ENCODE results near the gene DYRK1B. TPM values are rescaled to one million over a fixed set of nuclear protein-coding genes. Genes with fewer than 3 reads are reported as not detected.

Gene DYRK1B
- total RNA-seq, 1 donor from 2014 or later: 31.4 TPM

- no peak overlapping the region for H3K4me3 Mint-ChIP-seq (ENCODE audit: unreplicated experiment)
These were observed 7.5 kb downstream of the DYRK1B start for GRCh38 chr19:39826311-39826945.

GRCh38 chr19:39825531-39826076 is 8.4 kb downstream of the DYRK1B start:
- Histone ChIP-seq H3K9ac (ENCODE audit: low read length) (no peak overlapping the region), H3K4me2 (ENCODE audit: low read length) (no peak overlapping the region), H3K36me3 (ENCODE audit: insufficient read depth, low read length) (peaks cover 11% of the 10 kb centered on the region), H3K4me3 (ENCODE audit: insufficient read depth, low read depth, low read length) (no peak overlapping the region), H3K4me1 (ENCODE audit: insufficient read depth, low read length) (peaks cover 5% of the 10 kb centered on the region), H4K20me1 (ENCODE audit: insufficient read depth, low read length) (no peaks in the 10 kb centered on the region), H3K27ac (ENCODE audit: low read depth, low read length) (no peak overlapping the region), H3K9me3 (ENCODE audit: insufficient read depth, low read depth, low read length) (no peaks in the 10 kb centered on the region), H3K79me2 (ENCODE audit: insufficient read depth, low read length) (peaks cover 9% of the 10 kb centered on the region), H2AFZ (ENCODE audit: low read depth, low read length) (no peak overlapping the region), H3K27me3 (ENCODE audit: insufficient read depth, low read length) (no peaks in the 10 kb centered on the region)
- Mint-ChIP-seq H3K9me3 (ENCODE audit: unreplicated experiment) (no peaks in the 10 kb centered on the region), H3K4me1 (ENCODE audit: low read depth, unreplicated experiment) (no peaks in the 10 kb centered on the region), H3K27ac (ENCODE audit: unreplicated experiment) (no peak overlapping the region), H3K36me3 (ENCODE audit: low read depth, unreplicated experiment) (peaks cover 17% of the 10 kb centered on the region), H3K4me3 (ENCODE audit: unreplicated experiment) (no peak overlapping the region), H3K27me3 (ENCODE audit: low read depth, unreplicated experiment) (no peaks in the 10 kb centered on the region)
- no peak for TF ChIP-seq EZH2 (IDR thresholded peaks at IDR 0.05; ENCODE audit: insufficient read depth, low read length)
- no peak for TF ChIP-seq CTCF (IDR thresholded peaks at IDR 0.05; ENCODE audit: insufficient read depth, low read depth, low read length)
- FAIRE-seq (no peak), DNase-seq (ENCODE audit: low read depth) (no peak)

More at GRCh38 chr19:39826311-39826945, 7.5 kb downstream of the DYRK1B start:
- FAIRE-seq (no peak), DNase-seq (ENCODE audit: low read depth) (no peak)
- no peak overlapping the region for H2AFZ ChIP-seq (ENCODE audit: low read depth, low read length)
- no peak overlapping the region for H3K9ac ChIP-seq (ENCODE audit: low read length)
- no peaks in the 10 kb centered on the region for H3K9me3 ChIP-seq (ENCODE audit: insufficient read depth, low read depth, low read length)
- peaks cover 6% of the 10 kb centered on the region for H4K20me1 ChIP-seq (ENCODE audit: insufficient read depth, low read length)
- no peak overlapping the region for H3K4me2 ChIP-seq (ENCODE audit: low read length)
- TF ChIP-seq CTCF (IDR thresholded peaks at IDR 0.05; ENCODE audit: insufficient read depth, low read depth, low read length): no peak
- peaks cover 4% of the 10 kb centered on the region for H3K4me1 Mint-ChIP-seq (ENCODE audit: low read depth, unreplicated experiment)
- H3K27ac ChIP-seq (ENCODE audit: low read depth, low read length): no peak overlapping the region
- peaks cover 16% of the 10 kb centered on the region for H3K79me2 ChIP-seq (ENCODE audit: insufficient read depth, low read length)
- peaks cover 5% of the 10 kb centered on the region for H3K4me1 ChIP-seq (ENCODE audit: insufficient read depth, low read length)
- peaks cover 23% of the 10 kb centered on the region for H3K36me3 Mint-ChIP-seq (ENCODE audit: low read depth, unreplicated experiment)
- H3K27me3 ChIP-seq (ENCODE audit: insufficient read depth, low read length): no peaks in the 10 kb centered on the region
- no peak overlapping the region for H3K4me3 ChIP-seq (ENCODE audit: insufficient read depth, low read depth, low read length)
- H3K9me3 Mint-ChIP-seq (ENCODE audit: unreplicated experiment): no peaks in the 10 kb centered on the region
- H3K27ac Mint-ChIP-seq (ENCODE audit: unreplicated experiment): peak overlapping the region; percentile 36
- no peaks in the 10 kb centered on the region for H3K27me3 Mint-ChIP-seq (ENCODE audit: low read depth, unreplicated experiment)
- peaks cover 13% of the 10 kb centered on the region for H3K36me3 ChIP-seq (ENCODE audit: insufficient read depth, low read length)

GRCh38 chr19:39825093-39825463 is 8.9 kb downstream of the DYRK1B start:
- Histone ChIP-seq H4K20me1 (ENCODE audit: insufficient read depth, low read length) (no peaks in the 10 kb centered on the region), H2AFZ (ENCODE audit: low read depth, low read length) (peak overlapping the region; percentile 85), H3K27ac (ENCODE audit: low read depth, low read length) (no peak overlapping the region), H3K9ac (ENCODE audit: low read length) (no peak overlapping the region), H3K4me2 (ENCODE audit: low read length) (peak overlapping the region; percentile 99), H3K4me3 (ENCODE audit: insufficient read depth, low read depth, low read length) (peak overlapping the region; percentile 90), H3K9me3 (ENCODE audit: insufficient read depth, low read depth, low read length) (no peaks in the 10 kb centered on the region), H3K4me1 (ENCODE audit: insufficient read depth, low read length) (peaks cover 5% of the 10 kb centered on the region), H3K36me3 (ENCODE audit: insufficient read depth, low read length) (peaks cover 8% of the 10 kb centered on the region), H3K79me2 (ENCODE audit: insufficient read depth, low read length) (peaks cover 9% of the 10 kb centered on the region), H3K27me3 (ENCODE audit: insufficient read depth, low read length) (no peaks in the 10 kb centered on the region)
- no peaks in the 10 kb centered on the region for H3K27me3 Mint-ChIP-seq (ENCODE audit: low read depth, unreplicated experiment)
- no peak for FAIRE-seq
- no peak overlapping the region for H3K4me3 Mint-ChIP-seq (ENCODE audit: unreplicated experiment)
- no peak for DNase-seq (ENCODE audit: low read depth)
- H3K4me1 Mint-ChIP-seq (ENCODE audit: low read depth, unreplicated experiment): no peaks in the 10 kb centered on the region
- TF ChIP-seq EZH2 (IDR thresholded peaks at IDR 0.05; ENCODE audit: insufficient read depth, low read length) (no peak), CTCF (IDR thresholded peaks at IDR 0.05; ENCODE audit: insufficient read depth, low read depth, low read length) (no peak)
- H3K9me3 Mint-ChIP-seq (ENCODE audit: unreplicated experiment): no peaks in the 10 kb centered on the region
- peak overlapping the region; percentile 30 for H3K27ac Mint-ChIP-seq (ENCODE audit: unreplicated experiment)
- peaks cover 17% of the 10 kb centered on the region for H3K36me3 Mint-ChIP-seq (ENCODE audit: low read depth, unreplicated experiment)

All from astrocyte (in vitro differentiated cells and primary cell).